SK-N-SH treated with all-trans-retinoic acid at 6 μM for 48 hours (cell line): ENCODE measurements around the gene PIK3R3.

Experiments used
- ATAC-seq: fragments of 200-7000 bp; cut with Tn5 transposase; 3 replicates; pipeline ENCODE4 v1.9.1; 2020; ENCODE audit warnings: mild to moderate bottlenecking, moderate library complexity
- ARNTL ChIP-seq: fragments of 450-650 bp; formaldehyde crosslinking; IDR thresholded peaks from 2 replicates; pipeline ENCODE4 v1.5.0; 2020; ENCODE audit warnings: low read depth, mild to moderate bottlenecking, moderate library complexity, borderline replicate concordance
- BACH2 ChIP-seq: fragments of 250-450 bp; sonication (Bioruptor Pico); IDR thresholded peaks from 2 replicates; pipeline ENCODE4 v1.9.0; 2021; ENCODE audit warnings: mild to moderate bottlenecking, borderline replicate concordance
- CREB5 ChIP-seq: fragments of 250-450 bp; sonication (Bioruptor Pico); IDR thresholded peaks from 2 replicates; pipeline ENCODE4 v1.5.1; 2020; ENCODE audit warnings: low read depth, mild to moderate bottlenecking, moderate library complexity
- CSDC2 ChIP-seq: fragments of 250-450 bp; sonication (Bioruptor Pico); IDR thresholded peaks from 2 replicates; pipeline ENCODE4 v1.5.0; 2020; ENCODE audit warnings: mild to moderate bottlenecking, moderate library complexity
- CSRNP3 ChIP-seq: fragments of 250-450 bp; sonication (Bioruptor Pico); IDR thresholded peaks from 2 replicates; pipeline ENCODE4 v1.5.1; 2021; ENCODE audit warnings: mild to moderate bottlenecking, moderate library complexity
- ESRRG ChIP-seq: fragments of 250-450 bp; sonication (Bioruptor Pico); IDR thresholded peaks from 2 replicates; pipeline ENCODE4 v1.6.1; 2021; ENCODE audit warnings: mild to moderate bottlenecking
- GLIS3 ChIP-seq: fragments of 250-450 bp; sonication (Bioruptor Pico); IDR thresholded peaks from 2 replicates; pipeline ENCODE4 v1.5.0; 2020; ENCODE audit warnings: mild to moderate bottlenecking, moderate library complexity
- ISL1 ChIP-seq: fragments of 250-450 bp; sonication (Bioruptor Pico); IDR thresholded peaks from 2 replicates; pipeline ENCODE4 v2.1.2; 2022; ENCODE audit warnings: mild to moderate bottlenecking, moderate library complexity
- OSR1 ChIP-seq: fragments of 250-450 bp; sonication (Bioruptor Pico); IDR thresholded peaks from 2 replicates; pipeline ENCODE4 v1.8.0; 2022; ENCODE audit warnings: moderate library complexity, mild to moderate bottlenecking, inconsistent platforms
- PATZ1 ChIP-seq: fragments of 250-450 bp; sonication (Bioruptor Pico); IDR thresholded peaks from 2 replicates; pipeline ENCODE4 v1.8.0; 2020; ENCODE audit warnings: mild to moderate bottlenecking, moderate library complexity, borderline replicate concordance
- POU6F1 ChIP-seq: fragments of 250-450 bp; sonication (Bioruptor Pico); IDR thresholded peaks from 2 replicates; pipeline ENCODE4 v1.8.0; 2021; ENCODE audit warnings: low read depth, mild to moderate bottlenecking, moderate library complexity, borderline replicate concordance
- PPARA ChIP-seq: fragments of 250-450 bp; sonication (Bioruptor Pico); IDR thresholded peaks from 2 replicates; pipeline ENCODE4 v1.5.0; 2020; ENCODE audit warnings: mild to moderate bottlenecking, borderline replicate concordance
- RARB ChIP-seq: fragments of 250-450 bp; sonication (Bioruptor Pico); IDR thresholded peaks from 2 replicates; pipeline ENCODE4 v1.8.0; 2021; ENCODE audit warnings: mild to moderate bottlenecking, moderate library complexity
- SNAI2 ChIP-seq: fragments of 250-450 bp; sonication (Bioruptor Pico); IDR thresholded peaks from 2 replicates; pipeline ENCODE4 v1.5.0; 2020; ENCODE audit warnings: mild to moderate bottlenecking, moderate library complexity
- TOX ChIP-seq: fragments of 250-450 bp; sonication (Bioruptor Pico); IDR thresholded peaks from 2 replicates; pipeline ENCODE4 v1.8.0; 2021; ENCODE audit warnings: mild to moderate bottlenecking, moderate library complexity, borderline replicate concordance
- TSHZ2 ChIP-seq: fragments of 250-450 bp; sonication (Bioruptor Pico); IDR thresholded peaks from 2 replicates; pipeline ENCODE4 v1.5.0; 2020; ENCODE audit warnings: mild to moderate bottlenecking, moderate library complexity
- ZC3H10 ChIP-seq: fragments of 250-450 bp; sonication (Bioruptor Pico); IDR thresholded peaks from 2 replicates; pipeline ENCODE4 v1.5.1; 2021; ENCODE audit warnings: mild to moderate bottlenecking, moderate library complexity
- ZFP3 ChIP-seq: fragments of 250-450 bp; sonication (Bioruptor Pico); IDR thresholded peaks from 2 replicates; pipeline ENCODE4 v1.5.0; 2020; ENCODE audit warnings: mild to moderate bottlenecking, moderate library complexity
- ZFP30 ChIP-seq: fragments of 450-650 bp; formaldehyde crosslinking; IDR thresholded peaks from 2 replicates; pipeline ENCODE4 v1.5.0; 2022; ENCODE audit warnings: mild to moderate bottlenecking, moderate library complexity
- ZNF565 ChIP-seq: fragments of 450-650 bp; formaldehyde crosslinking; conservative IDR thresholded peaks from 2 replicates; pipeline ENCODE4 v1.5.0; 2020; ENCODE audit warnings: low read depth, mild to moderate bottlenecking, moderate library complexity
- ZNF70 ChIP-seq: fragments of 450-650 bp; formaldehyde crosslinking; IDR thresholded peaks from 2 replicates; pipeline ENCODE4 v1.5.0; 2020; ENCODE audit warnings: mild to moderate bottlenecking, moderate library complexity
- ZNF8 ChIP-seq: fragments of 450-650 bp; formaldehyde crosslinking; IDR thresholded peaks from 2 replicates; pipeline ENCODE4 v1.5.0; 2020; ENCODE audit warnings: mild to moderate bottlenecking, moderate library complexity

Gene PIK3R3

GRCh38 chr1:46020010-46020409 lies 112.4 kb downstream of the PIK3R3 start:
- no peak for ATAC-seq
- no peak for TF ChIP-seq BACH2
- no peak for TF ChIP-seq ZNF565
- TF ChIP-seq CSRNP3 (CRISPR knock-in tag) = no peak
- no peak for TF ChIP-seq ZNF70 (CRISPR knock-in tag)
- no peak for TF ChIP-seq RARB (CRISPR knock-in tag)
- TF ChIP-seq ZNF8 (CRISPR knock-in tag) = no peak
- TF ChIP-seq GLIS3 (CRISPR knock-in tag) = no peak
- no peak for TF ChIP-seq CSDC2 (CRISPR knock-in tag)
- no peak for TF ChIP-seq CREB5 (CRISPR knock-in tag)
- TF ChIP-seq SNAI2 (CRISPR knock-in tag) = no peak
- no peak for TF ChIP-seq ZC3H10 (CRISPR knock-in tag)
- TF ChIP-seq ZFP30 (CRISPR knock-in tag) = no peak
- TF ChIP-seq ISL1 (CRISPR knock-in tag) = no peak
- no peak for TF ChIP-seq TSHZ2
- TF ChIP-seq ARNTL = no peak
- TF ChIP-seq, all 23 proteins: peak for 0

- no peak for TF ChIP-seq ZFP3 (CRISPR knock-in tag)
- TF ChIP-seq OSR1 (CRISPR knock-in tag) = no peak
- TF ChIP-seq PPARA (CRISPR knock-in tag) = no peak
- no peak for TF ChIP-seq ZFP30 (CRISPR knock-in tag)
- TF ChIP-seq ZC3H10 (CRISPR knock-in tag) = no peak
- no peak for TF ChIP-seq TOX
- TF ChIP-seq ZNF70 (CRISPR knock-in tag) = no peak
- TF ChIP-seq POU6F1 (CRISPR knock-in tag) = no peak
- TF ChIP-seq RARB (CRISPR knock-in tag) = no peak
- no peak for TF ChIP-seq PATZ1 (CRISPR knock-in tag)
- no peak for TF ChIP-seq BACH2
- no peak for ATAC-seq
These were observed 113.1 kb downstream of the PIK3R3 start for GRCh38 chr1:46019348-46019747.

GRCh38 chr1:46017876-46018503 lies 114.4 kb downstream of the PIK3R3 start:
- ATAC-seq = no peak
- TF ChIP-seq ZFP30 (CRISPR knock-in tag) (no peak), SNAI2 (CRISPR knock-in tag) (no peak), ZC3H10 (CRISPR knock-in tag) (no peak), ZNF565 (no peak), ZFP3 (CRISPR knock-in tag) (no peak), OSR1 (CRISPR knock-in tag) (no peak), ESRRG (no peak), CREB5 (CRISPR knock-in tag) (no peak), CSRNP3 (CRISPR knock-in tag) (no peak), TSHZ2 (no peak)
